Smooth muscle cell (in vitro differentiated cells): ENCODE results near the gene CLCA1. TPM values are rescaled to one million over a fixed set of nuclear protein-coding genes. Genes with fewer than 3 reads are reported as not detected.

Source experiments
- DNase-seq: peaks from one replicate; lab custom pipeline; 2025; ENCODE audit not compliant: unreplicated experiment; lab: John Stamatoyannopoulos, UW
- H2AFZ ChIP-seq: fragments of 200-600 bp; sonication (generic); 2 replicates; pipeline ENCODE4 v1.6.0; 2016; ENCODE audit warnings: antibody characterized with exemption, low read depth, mild to moderate bottlenecking
- H3F3A ChIP-seq: fragments of 200-600 bp; sonication (generic); 2 replicates; pipeline ENCODE4 v1.6.0; 2017; ENCODE audit warnings: antibody characterized with exemption, low read depth
- H3K27ac ChIP-seq: fragments of 200-600 bp; sonication (generic); 2 replicates; pipeline ENCODE4 v1.5.1; 2016; ENCODE audit warnings: low read depth, mild to moderate bottlenecking
- H3K27me3 ChIP-seq: fragments of 200-600 bp; sonication (generic); 2 replicates; pipeline ENCODE4 v1.6.1; 2016; ENCODE audit warnings: low read depth, mild to moderate bottlenecking
- H3K36me3 ChIP-seq: fragments of 200-600 bp; sonication (generic); 2 replicates; pipeline ENCODE4 v1.5.1; 2016; ENCODE audit warnings: low read depth
- H3K4me1 ChIP-seq: fragments of 200-600 bp; sonication (generic); 2 replicates; pipeline ENCODE4 v1.5.1; 2016; ENCODE audit warnings: low read depth
- H3K4me2 ChIP-seq: fragments of 200-600 bp; sonication (generic); 2 replicates; pipeline ENCODE4 v1.6.0; 2016; ENCODE audit warnings: mild to moderate bottlenecking
- H3K4me3 ChIP-seq: fragments of 200-600 bp; sonication (generic); 2 replicates; pipeline ENCODE4 v1.5.1; 2016; ENCODE audit warnings: mild to moderate bottlenecking
- H3K79me2 ChIP-seq: fragments of 200-600 bp; sonication (generic); 2 replicates; pipeline ENCODE4 v1.6.0; 2016; ENCODE audit warnings: low read depth, mild to moderate bottlenecking
- H3K9ac ChIP-seq: fragments of 200-600 bp; sonication (generic); 2 replicates; pipeline ENCODE4 v1.6.0; 2016; ENCODE audit warnings: low read depth
- H3K9me3 ChIP-seq: fragments of 200-600 bp; sonication (generic); replicated peaks from 2 replicates; pipeline ENCODE4 v1.5.1; 2016; ENCODE audit warnings: low read depth
- H4K20me1 ChIP-seq: fragments of 200-600 bp; sonication (generic); 2 replicates; pipeline ENCODE4 v1.6.0; 2016; ENCODE audit warnings: low read depth
- WGBS: methylation state at CpG from one replicate; pipeline ENCODE4 v1.1.7; 2016; ENCODE audit warnings: low lambda C conversion rate; 5-methylcytosine and 5-hydroxymethylcytosine counted together
- polyA plus RNA-seq: library from polyadenylated mRNA; unstranded; fragments of >200 nt; fragmentation: Nextera tagmentation; extraction: Ambion mirVana; gene quantifications from 2 replicates; pipeline ENCODE4 v1.2.1, GENCODE V29; 2016
- total RNA-seq: library from RNA; depleted of rRNA; stranded (reverse); fragments of >200 nt; gene quantifications from 2 replicates; pipeline ENCODE4 v1.2.3, GENCODE V29; 2014
- TF ChIP-seq, protein P1 (sequence below): fragments of 200-600 bp; sonication (generic); IDR thresholded peaks from 2 replicates; pipeline ENCODE4 v1.5.1; 2017; ENCODE audit warnings: borderline replicate concordance, mild to moderate bottlenecking, antibody characterized with exemption; ENCODE audit not compliant: insufficient read depth, poor library complexity, severe bottlenecking

CLCA1 gene
- total and polyA plus RNA-seq, 2 experiments from 2014 or later: not detected

DNA sequence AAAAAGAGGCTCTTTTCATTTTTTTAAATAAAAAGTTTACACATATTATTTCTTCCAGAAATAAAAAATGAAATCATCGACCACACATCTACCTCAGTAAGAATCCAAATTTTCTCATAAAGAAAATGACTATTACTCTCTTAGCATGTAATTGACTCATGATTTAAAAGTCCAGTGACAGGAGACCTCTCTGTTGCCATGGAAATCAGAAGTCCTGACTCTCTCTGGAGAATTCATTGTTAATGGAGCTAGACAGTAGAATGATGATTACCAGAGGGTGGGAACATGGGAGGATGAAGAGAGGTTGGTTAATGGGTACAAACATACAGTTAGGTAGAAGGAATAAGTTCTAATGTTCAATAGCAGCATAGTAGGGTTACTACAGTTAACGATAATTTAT lies 73.1 kb downstream of the CLCA1 start:
- DNase-seq: no peak
- peak overlapping the region; percentile 24 for H3K9ac ChIP-seq
- H3K79me2 ChIP-seq: no peaks in the 10 kb centered on the region
- H3K9me3 ChIP-seq: no peaks in the 10 kb centered on the region
- no peaks in the 10 kb centered on the region for H3K4me1 ChIP-seq
- no peak overlapping the region for H2AFZ ChIP-seq
- TF ChIP-seq, protein P1, sequence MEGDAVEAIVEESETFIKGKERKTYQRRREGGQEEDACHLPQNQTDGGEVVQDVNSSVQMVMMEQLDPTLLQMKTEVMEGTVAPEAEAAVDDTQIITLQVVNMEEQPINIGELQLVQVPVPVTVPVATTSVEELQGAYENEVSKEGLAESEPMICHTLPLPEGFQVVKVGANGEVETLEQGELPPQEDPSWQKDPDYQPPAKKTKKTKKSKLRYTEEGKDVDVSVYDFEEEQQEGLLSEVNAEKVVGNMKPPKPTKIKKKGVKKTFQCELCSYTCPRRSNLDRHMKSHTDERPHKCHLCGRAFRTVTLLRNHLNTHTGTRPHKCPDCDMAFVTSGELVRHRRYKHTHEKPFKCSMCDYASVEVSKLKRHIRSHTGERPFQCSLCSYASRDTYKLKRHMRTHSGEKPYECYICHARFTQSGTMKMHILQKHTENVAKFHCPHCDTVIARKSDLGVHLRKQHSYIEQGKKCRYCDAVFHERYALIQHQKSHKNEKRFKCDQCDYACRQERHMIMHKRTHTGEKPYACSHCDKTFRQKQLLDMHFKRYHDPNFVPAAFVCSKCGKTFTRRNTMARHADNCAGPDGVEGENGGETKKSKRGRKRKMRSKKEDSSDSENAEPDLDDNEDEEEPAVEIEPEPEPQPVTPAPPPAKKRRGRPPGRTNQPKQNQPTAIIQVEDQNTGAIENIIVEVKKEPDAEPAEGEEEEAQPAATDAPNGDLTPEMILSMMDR: no peak
- no peaks in the 10 kb centered on the region for H3K36me3 ChIP-seq
- H4K20me1 ChIP-seq: no peaks in the 10 kb centered on the region
- peak overlapping the region; percentile 45 for H3K27ac ChIP-seq
- H3K4me3 ChIP-seq: no peak overlapping the region
- H3F3A ChIP-seq: no peaks in the 10 kb centered on the region
- H3K27me3 ChIP-seq: no peaks in the 10 kb centered on the region
- no peak overlapping the region for H3K4me2 ChIP-seq
- WGBS: 88% methylated on average over 2 of the region's 2 CpGs

DNA sequence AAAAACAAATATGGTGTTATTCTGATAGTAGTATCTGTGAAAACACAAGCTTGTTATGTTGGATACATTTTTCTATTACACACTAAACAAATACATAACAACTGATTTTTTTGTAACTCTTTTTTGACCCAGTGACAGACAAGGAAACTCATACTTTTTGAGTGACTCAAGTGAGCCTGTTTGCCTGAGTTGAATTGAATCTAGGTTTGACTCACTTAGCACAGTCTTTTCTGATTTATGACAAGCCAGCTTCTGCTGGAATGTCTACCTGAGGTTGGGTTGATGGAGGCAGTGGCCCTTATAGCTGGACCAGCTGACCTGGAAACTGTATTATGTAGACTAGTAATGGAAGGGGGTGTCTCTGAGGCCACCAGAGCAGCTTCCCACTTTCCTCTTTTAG lies 73.9 kb downstream of the CLCA1 start:
- TF ChIP-seq, protein P1: no peak
- H3K9ac ChIP-seq: peak overlapping the region; percentile 24
- no peak overlapping the region for H3K4me2 ChIP-seq
- H3K4me3 ChIP-seq: no peak overlapping the region
- DNase-seq: no peak
- H3K36me3 ChIP-seq: no peaks in the 10 kb centered on the region
- H3F3A ChIP-seq: no peaks in the 10 kb centered on the region
- no peaks in the 10 kb centered on the region for H3K4me1 ChIP-seq
- H2AFZ ChIP-seq: no peak overlapping the region
- H3K9me3 ChIP-seq: no peaks in the 10 kb centered on the region
- no peaks in the 10 kb centered on the region for H4K20me1 ChIP-seq
- H3K27ac ChIP-seq: peak overlapping the region; percentile 52
- H3K79me2 ChIP-seq: no peaks in the 10 kb centered on the region
- no peaks in the 10 kb centered on the region for H3K27me3 ChIP-seq

DNA sequence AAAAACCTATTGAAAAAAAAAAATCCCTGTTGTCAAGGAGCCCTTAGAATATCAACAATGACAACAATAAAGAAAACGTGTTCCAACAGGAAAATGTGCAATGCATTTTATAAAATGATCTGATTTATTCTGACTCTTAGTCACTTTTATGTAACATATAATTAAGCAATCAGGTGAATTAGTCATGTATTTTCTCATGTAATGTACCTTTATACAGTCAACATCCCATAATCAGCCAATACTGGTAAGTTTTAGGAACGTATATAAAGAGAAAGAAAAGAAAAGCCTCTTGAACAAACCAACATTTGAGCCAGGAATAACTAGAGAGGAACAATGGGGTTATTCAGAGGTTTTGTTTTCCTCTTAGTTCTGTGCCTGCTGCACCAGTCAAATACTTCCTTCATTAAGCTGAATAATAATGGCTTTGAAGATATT lies 78.1 kb downstream of the CLCA1 start, which contains the start of gene CLCA4:
TSS of gene CLCA4 (plus strand) at position 292 of the 435 bp plus-strand sequence. CDS start at position 334, 42 bp downstream.
- H3K79me2 ChIP-seq: no peaks in the 10 kb centered on the region
- 72% methylated on average over 2 of the region's 2 CpGs for WGBS
- DNase-seq: no peak
- H4K20me1 ChIP-seq: no peaks in the 10 kb centered on the region
- H3K9me3 ChIP-seq: no peaks in the 10 kb centered on the region
- H3K36me3 ChIP-seq: no peaks in the 10 kb centered on the region
- H3K4me1 ChIP-seq: no peaks in the 10 kb centered on the region
- H3K27me3 ChIP-seq: no peaks in the 10 kb centered on the region
- no peak within 1 kb of the TSS for H3K4me3 ChIP-seq
- no peak within 1 kb of the TSS for H3K9ac ChIP-seq
- H3K27ac ChIP-seq: no peak within 1 kb of the TSS
- no peak within 1 kb of the TSS for H3K4me2 ChIP-seq
- TF ChIP-seq, protein P1: no peak
- no peak within 1 kb of the TSS for H2AFZ ChIP-seq
- H3F3A ChIP-seq: no peaks in the 10 kb centered on the region

DNA sequence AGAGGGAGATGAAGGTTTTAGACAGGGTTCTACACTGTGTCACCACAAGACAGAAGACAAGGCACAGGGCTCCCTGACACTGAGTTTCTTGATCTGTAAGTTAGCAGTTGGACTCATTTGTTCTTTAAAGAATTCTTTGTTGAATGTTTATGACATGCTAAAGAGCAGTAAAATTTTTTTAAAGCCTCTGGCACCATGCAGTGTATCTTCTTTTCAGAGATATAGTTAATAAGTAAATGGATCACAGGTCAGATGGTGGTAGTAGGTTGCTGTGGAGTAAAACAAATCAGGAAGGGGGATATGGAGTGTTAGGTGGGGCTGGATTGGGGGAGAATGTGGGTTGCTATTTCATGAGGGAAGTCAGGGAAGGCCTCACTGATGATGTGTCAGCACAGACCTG lies 80.1 kb downstream of the CLCA1 start:
- no peak overlapping the region for H3K4me2 ChIP-seq
- no peak overlapping the region for H3K9ac ChIP-seq
- no peak overlapping the region for H2AFZ ChIP-seq
- H3K27me3 ChIP-seq: no peaks in the 10 kb centered on the region
- no peaks in the 10 kb centered on the region for H3K9me3 ChIP-seq
- no peaks in the 10 kb centered on the region for H3K36me3 ChIP-seq
- H4K20me1 ChIP-seq: no peaks in the 10 kb centered on the region
- no peak overlapping the region for H3K27ac ChIP-seq
- no peak overlapping the region for H3K4me3 ChIP-seq
- TF ChIP-seq, protein P1: no peak
- no peak for DNase-seq
- H3F3A ChIP-seq: no peaks in the 10 kb centered on the region
- no peaks in the 10 kb centered on the region for H3K79me2 ChIP-seq
- H3K4me1 ChIP-seq: no peaks in the 10 kb centered on the region
